Astrocyte of the hippocampus (primary cell): ENCODE data around the gene C1orf74.
"Not testable (repeated sequence)": the region's sequence is repeated elsewhere in the genome, so short reads cannot be mapped to it uniquely, and the experiment has no call there.

ENCODE experiments used
- DNase-seq: peaks from one replicate; pipeline ENCODE4 v3.0.0; 2011; ENCODE audit warnings: low read depth, low spot score

The C1orf74 gene

GRCh38 chr1:209805875-209806760, 21.8 kb upstream of the C1orf74 start, which contains the start of gene IRF6:
TSS of gene IRF6 (minus strand) at chr1:209806142. CDS start at chr1:209801413, 4,729 bp downstream.
- peak; percentile 83 for DNase-seq

GRCh38 chr1:209805341-209805781, 21.0 kb upstream of the C1orf74 start:
- no peak for DNase-seq

- DNase-seq: no peak
These were observed 19.2 kb upstream of the C1orf74 start for GRCh38 chr1:209803568-209803967.

GRCh38 chr1:209802780-209803152, 18.4 kb upstream of the C1orf74 start:
- DNase-seq: no peak

- DNase-seq: no peak
These were observed 17.9 kb upstream of the C1orf74 start for GRCh38 chr1:209802117-209802779.

GRCh38 chr1:209800984-209801834, 16.9 kb upstream of the C1orf74 start:
- peak; percentile 23 for DNase-seq

- peak; percentile 42 for DNase-seq
These were observed 13.8 kb upstream of the C1orf74 start for GRCh38 chr1:209797978-209798639.

GRCh38 chr1:209793711-209794110, 9.4 kb upstream of the C1orf74 start:
- DNase-seq: not testable (repeated sequence)

- no peak for DNase-seq
These were observed 7.6 kb upstream of the C1orf74 start for GRCh38 chr1:209791920-209792319.

GRCh38 chr1:209790286-209791193, 6.2 kb upstream of the C1orf74 start:
- DNase-seq: no peak

GRCh38 chr1:209789245-209789644, 4.9 kb upstream of the C1orf74 start:
- DNase-seq: no peak

- no peak for DNase-seq
These were observed 3.2 kb upstream of the C1orf74 start for GRCh38 chr1:209787551-209787950.

- DNase-seq: no peak
These were observed 1.8 kb upstream of the C1orf74 start for GRCh38 chr1:209786146-209786545.

- DNase-seq: no peak
These were observed 1.2 kb upstream of the C1orf74 start for GRCh38 chr1:209785592-209785991.

GRCh38 chr1:209783386-209783785, 973 bp downstream of the C1orf74 start:
- no peak for DNase-seq

GRCh38 chr1:209780268-209780667, 4.1 kb downstream of the C1orf74 start:
- DNase-seq: no peak

GRCh38 chr1:209778102-209778501, 6.3 kb downstream of the C1orf74 start:
- DNase-seq: no peak

GRCh38 chr1:209777587-209777986, 6.8 kb downstream of the C1orf74 start:
- no peak for DNase-seq

- no peak for DNase-seq
These were observed 8.7 kb downstream of the C1orf74 start for GRCh38 chr1:209775678-209776077.

GRCh38 chr1:209774592-209774991, 9.8 kb downstream of the C1orf74 start:
- no peak for DNase-seq
